Esophagus muscularis mucosa (tissue), 4 donors: Measurements from ENCODE around the gene PADI4. TPM values are rescaled to one million over a fixed set of nuclear protein-coding genes. Genes with fewer than 3 reads are reported as not detected.

Experiments
- DNase-seq: peaks from one replicate; pipeline ENCODE4 v3.0.0-alpha.2; 2017; ENCODE audit errors: extremely low spot score
- H3K27ac ChIP-seq, 4 donors: fragments of 200-600 bp; sonication (generic); replicated peaks in 1 of 4; 1 replicate in 3 of 4; 2 replicates in 1 of 4; pipeline ENCODE4 v1.5.1; 2016 to 2019; ENCODE audit warnings: mild to moderate bottlenecking in 1 of 4
- H3K27me3 ChIP-seq, 4 donors: fragments of 200-600 bp; sonication (generic); one replicate each; pipeline versions ENCODE4 v1.5.1 to v1.6.0; 2016 to 2019
- H3K36me3 ChIP-seq, 4 donors: fragments of 200-600 bp; sonication (generic); one replicate each; pipeline ENCODE4 v1.5.1; 2016 to 2019
- H3K4me1 ChIP-seq, 4 donors: fragments of 200-600 bp; sonication (generic); one replicate each; pipeline ENCODE4 v1.5.1; 2016 to 2019
- H3K4me3 ChIP-seq, 4 donors: fragments of 200-600 bp; sonication (generic); 1 replicate in 2 of 4; 2 replicates in 2 of 4; pipeline ENCODE4 v1.5.1; 2016 to 2019; ENCODE audit warnings: mild to moderate bottlenecking in 4 of 4, moderate library complexity in 1 of 4
- H3K9me3 ChIP-seq, 4 donors: fragments of 200-600 bp; sonication (generic); 1 replicate in 3 of 4; 2 replicates in 1 of 4; pipeline ENCODE4 v1.5.1; 2016 to 2019
- CTCF ChIP-seq, 3 experiments: fragments of 200-600 bp in 2 of 3; fragments of 450-650 bp in 1 of 3; sonication (generic) in 2 of 3; IDR thresholded peaks; one replicate each; pipeline ENCODE4 v1.5.1; 2017 to 2019; ENCODE audit warnings: antibody characterized with exemption in 3 of 3, mild to moderate bottlenecking in 2 of 3, moderate library complexity in 1 of 3
- EP300 ChIP-seq: sonication (generic); formaldehyde crosslinking; IDR thresholded peaks from one replicate; pipeline ENCODE4 v1.6.1; 2017; ENCODE audit warnings: antibody characterized with exemption
- POLR2A ChIP-seq: fragments of 450-650 bp; IDR thresholded peaks from one replicate; pipeline ENCODE4 v1.6.1; 2017; ENCODE audit warnings: antibody characterized with exemption, moderate library complexity, mild to moderate bottlenecking, low read depth
- POLR2AphosphoS5 ChIP-seq, 2 donors: sonication (generic); formaldehyde crosslinking; IDR thresholded peaks; one replicate each; pipeline ENCODE4 v1.6.1; 2017; ENCODE audit warnings: antibody characterized with exemption in 2 of 2
- WGBS: methylation state at CpG from one replicate; pipeline ENCODE4 v1.1.5; 2018; 5-methylcytosine and 5-hydroxymethylcytosine counted together
- intact Hi-C: fragments of 100-400 bp; cut with DNase I; formaldehyde crosslinking; loops from one replicate; pipeline ENCODE4 v1.15.1; 2023
- total RNA-seq, 4 donors: library from RNA; depleted of rRNA; stranded (reverse); fragments of >200 nt; gene quantifications; one replicate each; pipeline versions ENCODE4 v1.1.0 to v1.2.1, GENCODE V29; 2016

PADI4 gene
- total RNA-seq, 4 donors from 2014 or later: 5.6 TPM; not detected in 3

DNA sequence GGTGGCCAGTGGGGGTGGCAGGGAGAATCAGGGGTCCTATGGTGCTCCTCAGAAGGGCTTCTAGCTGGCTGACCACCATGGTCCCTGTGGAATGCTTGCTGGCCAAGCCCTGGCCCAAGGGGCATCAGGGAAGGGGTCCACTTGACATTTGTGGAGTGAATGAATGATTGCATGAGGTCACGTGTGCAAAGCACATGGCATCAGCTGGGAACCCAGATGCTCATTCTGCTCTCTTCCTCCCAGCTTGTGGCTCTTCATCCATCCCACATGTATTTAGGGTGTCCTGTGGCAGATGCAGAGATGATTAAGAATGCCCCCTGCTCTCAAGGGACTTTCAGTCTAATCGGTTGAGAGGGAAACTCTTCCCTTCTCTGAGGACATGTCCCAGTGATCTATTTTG lies 27.1 kb upstream of the PADI4 start:
- TF ChIP-seq EP300 (no peak), POLR2A (no peak), POLR2AphosphoS5 (IDR thresholded peaks at IDR 0.05) (no peak), CTCF (IDR thresholded peaks at IDR 0.05) (no peak)
- Histone ChIP-seq H3K27ac (no peak overlapping the region), H3K27me3 (peaks cover 0 to 71% (median 0%) of the 10 kb centered on the region in 4 donors), H3K9me3 (no peaks in the 10 kb centered on the region), H3K4me1 (no peaks in the 10 kb centered on the region), H3K4me3 (no peak overlapping the region), H3K36me3 (no peaks in the 10 kb centered on the region)
- WGBS: 85% methylated on average over 2 of the region's 2 CpGs
- DNase-seq: no peak
- intact Hi-C loops: no loop called here

- intact Hi-C loops: no loop called here
- 73% methylated on average over 8 of the region's 8 CpGs for WGBS
- Histone ChIP-seq H3K9me3 (no peaks in the 10 kb centered on the region), H3K4me1 (no peaks in the 10 kb centered on the region), H3K4me3 (no peak overlapping the region), H3K27me3 (peaks cover 0 to 71% (median 0%) of the 10 kb centered on the region in 4 donors), H3K36me3 (no peaks in the 10 kb centered on the region), H3K27ac (no peak overlapping the region)
- no peak for DNase-seq
- TF ChIP-seq POLR2AphosphoS5 (IDR thresholded peaks at IDR 0.05) (no peak), CTCF (IDR thresholded peaks at IDR 0.05) (no peak), POLR2A (no peak), EP300 (no peak)
Measured at GRCh38 chr1:17281775-17282181, 26.2 kb upstream of the PADI4 start.

GRCh38 chr1:17282836-17283235 lies 25.2 kb upstream of the PADI4 start:
- H3K4me1 ChIP-seq: no peaks in the 10 kb centered on the region
- DNase-seq: no peak
- H3K36me3 ChIP-seq: no peaks in the 10 kb centered on the region
- 93% methylated on average over 3 of the region's 5 CpGs for WGBS
- no peak overlapping the region for H3K27ac ChIP-seq
- no peak overlapping the region for H3K4me3 ChIP-seq
- intact Hi-C loops: no loop called here
- H3K9me3 ChIP-seq: no peaks in the 10 kb centered on the region
- no peak for TF ChIP-seq CTCF (IDR thresholded peaks at IDR 0.05)
- TF ChIP-seq POLR2A: no peak
- no peak for TF ChIP-seq EP300
- no peak for TF ChIP-seq POLR2AphosphoS5 (IDR thresholded peaks at IDR 0.05)
- peaks cover 0 to 73% (median 0%) of the 10 kb centered on the region in 4 donors for H3K27me3 ChIP-seq

GRCh38 chr1:17286646-17287045 lies 21.4 kb upstream of the PADI4 start:
- no peak for DNase-seq
- no peaks in the 10 kb centered on the region for H3K9me3 ChIP-seq
- peaks cover 0 to 4% (median 0%) of the 10 kb centered on the region in 4 donors for H3K4me1 ChIP-seq
- no peak overlapping the region for H3K27ac ChIP-seq
- 100% methylated on average over 1 of the region's 5 CpGs for WGBS
- H3K4me3 ChIP-seq: no peak overlapping the region
- intact Hi-C loops: no loop called here
- H3K36me3 ChIP-seq: no peaks in the 10 kb centered on the region
- TF ChIP-seq CTCF (IDR thresholded peaks at IDR 0.05) (no peak), EP300 (no peak), POLR2A (no peak), POLR2AphosphoS5 (IDR thresholded peaks at IDR 0.05) (no peak)
- H3K27me3 ChIP-seq: peaks cover 0 to 70% (median 0%) of the 10 kb centered on the region in 4 donors

- H3K27ac ChIP-seq: no peak overlapping the region
- H3K27me3 ChIP-seq: peaks cover 0 to 70% (median 0%) of the 10 kb centered on the region in 4 donors
- no peak overlapping the region for H3K4me3 ChIP-seq
- no peaks in the 10 kb centered on the region for H3K9me3 ChIP-seq
- intact Hi-C loops: no loop called here
- H3K4me1 ChIP-seq: peaks cover 0 to 4% (median 0%) of the 10 kb centered on the region in 4 donors
- no peak for DNase-seq
- WGBS: 92% methylated on average over 3 of the region's 5 CpGs
- no peaks in the 10 kb centered on the region for H3K36me3 ChIP-seq
- no peak for TF ChIP-seq EP300
- TF ChIP-seq CTCF (IDR thresholded peaks at IDR 0.05): no peak
- no peak for TF ChIP-seq POLR2AphosphoS5 (IDR thresholded peaks at IDR 0.05)
- no peak for TF ChIP-seq POLR2A
Measured at GRCh38 chr1:17287130-17287776, 20.7 kb upstream of the PADI4 start.
